GM21825 (cell line): ENCODE data around the gene APOC4.
"Not testable (repeated sequence)": the region's sequence is repeated elsewhere in the genome, so short reads cannot be mapped to it uniquely, and the experiment has no call there.

Source experiments
- ATAC-seq: cut with Tn5 transposase; IDR thresholded peaks from one replicate; pipeline ENCODE4 v1.9.1; 2021; ENCODE audit warnings: mild to moderate bottlenecking, moderate library complexity; ENCODE audit not compliant: unreplicated experiment

The APOC4 gene

GRCh38 chr19:44942067-44942571 is at the start of gene APOC4:
TSS of gene APOC4 (plus strand) at chr19:44942237. CDS start at chr19:44942278, 41 bp downstream.
- no peak for ATAC-seq

DNA sequence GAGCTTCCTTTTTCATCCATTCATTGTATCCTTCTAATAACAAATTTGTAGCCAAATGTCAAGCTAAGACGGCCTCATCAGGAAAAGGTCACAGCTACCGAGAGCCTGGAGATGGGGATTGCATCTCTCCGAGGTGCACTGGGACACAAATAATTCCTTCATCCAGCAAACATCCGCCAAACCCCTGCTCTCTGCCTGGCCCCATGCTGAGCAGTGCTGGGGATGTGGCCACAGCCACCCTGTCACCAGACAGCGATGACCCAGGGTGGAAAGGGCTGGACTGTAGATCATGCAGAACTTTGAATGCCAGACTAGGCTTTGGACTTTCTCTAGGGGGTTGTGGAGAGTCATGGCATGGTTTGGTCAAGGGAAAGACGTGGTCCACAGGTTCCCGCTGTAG is 49.1 kb upstream of the APOC4 start:
- no peak for ATAC-seq

DNA sequence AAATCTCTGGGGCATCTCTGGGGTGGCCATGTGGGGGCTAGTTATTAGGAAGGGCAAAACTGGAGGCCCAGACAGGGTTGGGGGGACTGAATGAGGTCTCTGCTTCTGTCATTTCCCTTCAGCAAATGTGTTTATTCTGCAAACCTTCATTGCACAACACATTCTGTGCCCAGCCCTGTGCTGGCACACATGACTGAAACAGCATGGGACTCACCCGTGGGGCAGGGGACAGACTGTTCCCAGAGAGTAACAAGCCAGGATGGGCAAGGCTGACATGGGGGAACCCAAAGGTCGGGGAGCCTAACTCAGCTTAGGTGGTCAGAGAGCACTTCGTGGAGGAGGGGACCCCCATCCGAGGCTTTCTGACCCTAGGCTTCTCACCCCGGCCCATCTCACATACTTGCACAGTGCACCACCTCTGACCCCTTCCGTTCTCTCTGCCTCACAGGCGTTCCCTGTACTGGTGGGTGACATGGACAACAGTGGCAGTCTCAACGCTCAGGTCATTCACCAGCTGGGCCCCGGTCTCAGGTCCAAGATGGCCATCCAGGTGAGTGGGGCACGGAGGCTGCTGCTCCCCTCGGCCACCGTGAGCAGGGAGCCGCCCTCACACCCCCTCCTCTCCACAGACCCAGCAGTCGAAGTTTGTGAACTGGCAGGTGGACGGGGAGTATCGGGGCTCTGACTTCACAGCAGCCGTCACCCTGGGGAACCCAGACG is 48.5 kb upstream of the APOC4 start:
- ATAC-seq: no peak

DNA sequence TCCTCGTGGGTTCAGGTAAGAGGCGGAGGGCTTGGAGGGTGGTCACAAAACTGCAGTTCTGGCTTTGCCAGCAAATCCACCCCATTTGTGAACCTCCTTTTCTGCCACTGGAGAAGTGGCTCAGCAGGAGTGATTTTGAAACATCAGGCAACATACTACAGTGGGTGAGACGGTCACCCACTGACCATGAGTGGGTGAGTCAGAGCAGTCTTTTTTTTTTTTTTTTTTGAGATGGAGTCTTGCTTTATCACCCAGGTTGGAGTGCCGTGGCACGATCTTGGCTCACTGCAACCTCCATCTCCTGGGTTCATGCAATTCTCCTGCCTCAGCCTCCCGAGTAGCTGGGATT is 48.0 kb upstream of the APOC4 start:
- ATAC-seq: no peak

DNA sequence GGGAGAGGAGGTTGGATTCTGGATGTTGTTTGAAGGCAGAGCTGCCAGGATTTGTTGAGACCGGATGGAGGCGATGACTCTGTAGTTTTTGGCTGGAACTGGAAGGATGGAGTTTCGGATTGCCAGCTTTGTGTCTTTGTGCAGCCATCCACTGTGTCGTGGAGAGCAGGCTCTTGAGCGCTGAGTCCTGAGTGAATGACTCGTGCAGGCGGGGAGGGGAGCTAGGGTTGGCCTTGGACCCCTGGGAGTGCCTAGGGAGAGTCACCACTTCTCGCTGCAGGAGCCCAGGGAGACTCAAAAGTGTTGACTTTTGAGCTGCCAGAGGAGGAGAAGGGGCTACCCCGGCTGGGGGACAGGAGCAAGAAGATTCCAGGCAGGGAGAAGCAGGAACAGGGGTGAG is 47.1 kb upstream of the APOC4 start:
- ATAC-seq: no peak

DNA sequence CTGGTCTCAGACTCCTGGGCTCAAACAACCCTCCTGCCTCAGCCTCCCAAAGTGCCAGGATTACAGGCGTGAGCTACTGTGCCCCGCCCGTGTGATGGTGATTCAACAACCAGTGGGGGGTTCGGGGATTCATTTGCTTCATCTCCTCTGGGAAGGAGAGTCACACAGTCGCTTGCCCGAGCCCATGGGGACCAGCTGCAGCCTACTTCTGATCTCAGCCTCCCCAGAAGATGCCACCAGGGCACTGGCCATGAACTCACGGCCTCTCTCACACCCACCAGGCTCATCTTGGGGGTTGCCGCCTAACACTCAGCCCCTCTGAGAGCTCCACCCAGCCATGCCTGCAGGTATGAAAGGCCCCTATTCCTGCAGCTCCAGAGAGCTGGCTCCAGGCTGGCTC is 44.2 kb upstream of the APOC4 start:
- no peak for ATAC-seq

DNA sequence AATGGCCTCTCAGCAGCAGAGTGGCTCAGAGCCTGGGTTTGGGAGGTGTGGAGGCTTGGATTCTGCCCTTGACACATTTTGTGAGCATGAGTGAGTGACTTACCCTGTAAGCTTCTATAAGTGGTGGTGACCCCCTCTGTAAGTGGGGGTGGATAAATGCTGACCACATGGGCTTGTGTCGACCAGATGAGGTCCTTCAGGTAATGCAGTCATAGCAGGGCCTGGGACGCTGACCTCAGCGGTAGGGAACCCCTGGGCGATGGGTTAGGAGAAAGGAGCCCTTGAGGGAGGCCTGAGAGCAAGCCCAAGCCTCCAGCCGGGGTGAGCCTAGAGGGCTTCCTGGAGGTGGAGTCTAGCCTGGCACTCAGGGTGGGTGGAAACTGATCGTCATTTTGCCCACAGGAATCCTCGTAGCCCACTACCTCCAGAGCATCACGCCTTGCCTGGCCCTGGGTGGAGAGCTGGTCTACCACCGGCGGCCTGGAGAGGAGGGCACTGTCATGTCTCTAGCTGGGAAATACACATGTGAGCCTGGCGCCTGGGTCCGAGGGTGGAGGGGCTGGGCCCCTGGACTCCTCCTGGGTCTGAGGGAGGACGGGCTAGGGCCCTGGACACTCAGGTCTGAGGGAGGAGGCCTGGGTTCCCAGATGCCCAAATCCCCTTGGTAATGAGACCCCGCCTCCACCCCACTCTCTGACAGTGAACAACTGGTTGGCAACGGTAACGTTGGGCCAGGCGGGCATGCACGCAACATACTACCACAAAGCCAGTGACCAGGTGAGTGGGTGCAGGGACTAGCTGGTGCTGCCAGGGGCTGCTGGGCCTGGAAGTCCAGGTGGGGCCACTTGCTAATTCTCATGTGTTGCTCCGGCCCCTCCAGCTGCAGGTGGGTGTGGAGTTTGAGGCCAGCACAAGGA is 41.5 kb upstream of the APOC4 start:
- ATAC-seq: no peak

GRCh38 chr19:44903216-44903601 is 38.8 kb upstream of the APOC4 start:
- no peak for ATAC-seq

DNA sequence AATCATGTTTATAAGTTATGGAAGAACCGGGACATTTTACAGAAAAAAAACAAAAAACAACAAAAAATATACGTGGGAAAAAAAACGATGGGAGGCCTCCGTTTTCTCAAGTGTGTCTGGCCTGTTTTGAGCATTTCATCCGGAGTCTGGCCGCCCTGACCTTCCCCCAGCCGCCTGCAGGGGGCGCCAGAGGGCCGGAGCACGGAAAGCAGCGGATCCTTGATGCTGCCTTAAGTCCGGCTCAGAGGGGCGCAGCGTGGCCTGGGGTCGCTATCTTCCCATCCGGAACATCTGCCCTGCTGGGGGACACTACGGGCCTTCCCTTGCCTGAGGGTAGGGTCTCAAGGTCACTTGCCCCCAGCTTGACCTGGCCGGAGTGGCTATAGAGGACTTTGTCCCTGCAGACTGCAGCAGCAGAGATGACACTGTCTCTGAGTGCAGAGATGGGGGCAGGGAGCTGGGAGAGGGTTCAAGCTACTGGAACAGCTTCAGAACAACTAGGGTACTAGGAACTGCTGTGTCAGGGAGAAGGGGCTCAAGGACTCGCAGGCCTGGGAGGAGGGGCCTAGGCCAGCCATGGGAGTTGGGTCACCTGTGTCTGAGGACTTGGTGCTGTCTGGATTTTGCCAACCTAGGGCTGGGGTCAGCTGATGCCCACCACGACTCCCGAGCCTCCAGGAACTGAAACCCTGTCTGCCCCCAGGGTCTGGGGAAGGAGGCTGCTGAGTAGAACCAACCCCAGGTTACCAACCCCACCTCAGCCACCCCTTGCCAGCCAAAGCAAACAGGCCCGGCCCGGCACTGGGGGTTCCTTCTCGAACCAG is 38.2 kb upstream of the APOC4 start:
- ATAC-seq: no peak

- ATAC-seq: no peak
These were observed 37.5 kb upstream of the APOC4 start for GRCh38 chr19:44904426-44904994.

- no peak for ATAC-seq
These were observed 36.4 kb upstream of the APOC4 start, which contains the start of gene APOE for GRCh38 chr19:44905437-44906160. TSS of gene APOE (plus strand) at chr19:44905796. CDS start at chr19:44906625, 829 bp downstream.

DNA sequence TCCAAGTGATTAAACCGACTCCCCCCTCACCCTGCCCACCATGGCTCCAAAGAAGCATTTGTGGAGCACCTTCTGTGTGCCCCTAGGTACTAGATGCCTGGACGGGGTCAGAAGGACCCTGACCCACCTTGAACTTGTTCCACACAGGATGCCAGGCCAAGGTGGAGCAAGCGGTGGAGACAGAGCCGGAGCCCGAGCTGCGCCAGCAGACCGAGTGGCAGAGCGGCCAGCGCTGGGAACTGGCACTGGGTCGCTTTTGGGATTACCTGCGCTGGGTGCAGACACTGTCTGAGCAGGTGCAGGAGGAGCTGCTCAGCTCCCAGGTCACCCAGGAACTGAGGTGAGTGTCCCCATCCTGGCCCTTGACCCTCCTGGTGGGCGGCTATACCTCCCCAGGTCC is 34.4 kb upstream of the APOC4 start:
- ATAC-seq: no peak

- no peak for ATAC-seq
These were observed 33.8 kb upstream of the APOC4 start for GRCh38 chr19:44908074-44908835.

- no peak for ATAC-seq
These were observed 33.2 kb upstream of the APOC4 start for GRCh38 chr19:44908836-44909261.

DNA sequence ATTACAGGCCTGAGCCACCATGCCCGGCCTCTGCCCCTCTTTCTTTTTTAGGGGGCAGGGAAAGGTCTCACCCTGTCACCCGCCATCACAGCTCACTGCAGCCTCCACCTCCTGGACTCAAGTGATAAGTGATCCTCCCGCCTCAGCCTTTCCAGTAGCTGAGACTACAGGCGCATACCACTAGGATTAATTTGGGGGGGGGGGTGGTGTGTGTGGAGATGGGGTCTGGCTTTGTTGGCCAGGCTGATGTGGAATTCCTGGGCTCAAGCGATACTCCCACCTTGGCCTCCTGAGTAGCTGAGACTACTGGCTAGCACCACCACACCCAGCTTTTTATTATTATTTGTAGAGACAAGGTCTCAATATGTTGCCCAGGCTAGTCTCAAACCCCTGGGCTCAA is 32.3 kb upstream of the APOC4 start:
- ATAC-seq: no peak

GRCh38 chr19:44911896-44912295 is 30.1 kb upstream of the APOC4 start:
- not testable (repeated sequence) for ATAC-seq

- ATAC-seq: no peak
These were observed 29.2 kb upstream of the APOC4 start for GRCh38 chr19:44912854-44913253.

DNA sequence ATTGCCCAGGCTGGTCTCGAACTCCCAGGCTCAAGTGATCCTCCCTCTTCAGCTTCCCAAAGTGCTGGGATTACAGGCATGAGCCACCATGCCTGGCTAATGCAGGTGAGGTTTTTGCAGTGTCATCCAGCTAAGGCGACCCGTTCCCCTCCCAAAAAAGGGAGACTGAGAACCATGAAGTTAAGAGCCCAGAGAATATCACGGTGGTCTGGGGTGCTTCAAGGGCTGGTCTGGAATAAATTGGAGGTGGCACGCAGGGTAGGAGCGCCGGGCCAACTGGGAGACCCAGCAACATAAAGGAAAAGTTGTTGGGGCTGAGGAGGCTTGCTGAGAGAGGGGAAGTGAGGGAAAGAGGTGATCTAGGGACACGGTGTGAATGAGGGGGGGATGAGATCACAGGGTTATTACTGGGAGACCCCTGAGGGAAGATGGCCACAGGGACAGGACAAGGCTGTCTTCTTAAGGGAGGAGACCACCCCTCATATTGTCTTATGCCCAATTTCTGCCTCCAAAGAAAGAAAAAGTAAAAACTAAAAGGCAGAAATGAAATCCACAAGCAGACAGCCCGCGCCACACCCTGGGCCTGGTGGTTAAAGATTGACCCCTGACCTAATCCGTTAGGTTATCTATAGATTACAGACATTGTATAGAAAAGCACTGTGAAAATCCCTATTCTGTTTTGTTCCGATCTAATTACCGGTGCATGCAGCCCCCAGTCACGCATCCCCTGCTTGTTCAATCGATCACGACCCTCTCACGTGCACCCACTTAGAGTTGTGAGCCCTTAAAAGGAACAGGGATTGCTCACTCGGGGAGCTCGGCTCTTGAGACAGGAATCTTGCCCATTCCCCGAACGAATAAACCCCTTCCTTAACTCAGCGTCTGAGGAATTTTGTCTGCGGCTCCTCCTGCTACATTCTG is 28.3 kb upstream of the APOC4 start:
- not testable (repeated sequence) for ATAC-seq
